ENCODE data around the gene CTIF. TPM values are rescaled to one million over a fixed set of nuclear protein-coding genes. Genes with fewer than 3 reads are reported as not detected.

Gene CTIF
- total RNA-seq, 1 donor from 2014 or later = 48.5 TPM

GRCh38 chr18:48563027-48563426 lies 24.2 kb downstream of the CTIF start:
- H3K9me3 Mint-ChIP-seq = peaks cover 7% of the 10 kb centered on the region
- no peak overlapping the region for H3K4me3 Mint-ChIP-seq
- H3K36me3 Mint-ChIP-seq = peaks cover 6% of the 10 kb centered on the region
- peak overlapping the region; percentile 53 for H3K27ac Mint-ChIP-seq
- TF ChIP-seq, protein P1, sequence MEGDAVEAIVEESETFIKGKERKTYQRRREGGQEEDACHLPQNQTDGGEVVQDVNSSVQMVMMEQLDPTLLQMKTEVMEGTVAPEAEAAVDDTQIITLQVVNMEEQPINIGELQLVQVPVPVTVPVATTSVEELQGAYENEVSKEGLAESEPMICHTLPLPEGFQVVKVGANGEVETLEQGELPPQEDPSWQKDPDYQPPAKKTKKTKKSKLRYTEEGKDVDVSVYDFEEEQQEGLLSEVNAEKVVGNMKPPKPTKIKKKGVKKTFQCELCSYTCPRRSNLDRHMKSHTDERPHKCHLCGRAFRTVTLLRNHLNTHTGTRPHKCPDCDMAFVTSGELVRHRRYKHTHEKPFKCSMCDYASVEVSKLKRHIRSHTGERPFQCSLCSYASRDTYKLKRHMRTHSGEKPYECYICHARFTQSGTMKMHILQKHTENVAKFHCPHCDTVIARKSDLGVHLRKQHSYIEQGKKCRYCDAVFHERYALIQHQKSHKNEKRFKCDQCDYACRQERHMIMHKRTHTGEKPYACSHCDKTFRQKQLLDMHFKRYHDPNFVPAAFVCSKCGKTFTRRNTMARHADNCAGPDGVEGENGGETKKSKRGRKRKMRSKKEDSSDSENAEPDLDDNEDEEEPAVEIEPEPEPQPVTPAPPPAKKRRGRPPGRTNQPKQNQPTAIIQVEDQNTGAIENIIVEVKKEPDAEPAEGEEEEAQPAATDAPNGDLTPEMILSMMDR (conservative IDR thresholded peaks at IDR 0.05) = no peak
- peaks cover 39% of the 10 kb centered on the region for H3K4me1 Mint-ChIP-seq (ENCODE audit: unreplicated experiment)
- no peak for DNase-seq (ENCODE audit: extremely low spot score, unreplicated experiment)
- no peaks in the 10 kb centered on the region for H3K27me3 Mint-ChIP-seq

GRCh38 chr18:48564139-48564538 lies 25.3 kb downstream of the CTIF start:
- H3K36me3 Mint-ChIP-seq = peaks cover 8% of the 10 kb centered on the region
- H3K27me3 Mint-ChIP-seq = no peaks in the 10 kb centered on the region
- TF ChIP-seq, protein P1 (conservative IDR thresholded peaks at IDR 0.05) = no peak
- H3K4me3 Mint-ChIP-seq = no peak overlapping the region
- peaks cover 40% of the 10 kb centered on the region for H3K4me1 Mint-ChIP-seq (ENCODE audit: unreplicated experiment)
- H3K9me3 Mint-ChIP-seq = peaks cover 9% of the 10 kb centered on the region
- DNase-seq (ENCODE audit: extremely low spot score, unreplicated experiment) = no peak
- peak overlapping the region; percentile 16 for H3K27ac Mint-ChIP-seq

- H3K36me3 Mint-ChIP-seq = peaks cover 8% of the 10 kb centered on the region
- TF ChIP-seq, protein P1 (conservative IDR thresholded peaks at IDR 0.05) = no peak
- H3K4me1 Mint-ChIP-seq (ENCODE audit: unreplicated experiment) = peaks cover 48% of the 10 kb centered on the region
- DNase-seq (ENCODE audit: extremely low spot score, unreplicated experiment) = no peak
- H3K4me3 Mint-ChIP-seq = no peak overlapping the region
- peaks cover 5% of the 10 kb centered on the region for H3K9me3 Mint-ChIP-seq
- no peak overlapping the region for H3K27ac Mint-ChIP-seq
- no peaks in the 10 kb centered on the region for H3K27me3 Mint-ChIP-seq
These were observed 26.3 kb downstream of the CTIF start for GRCh38 chr18:48565105-48565504.

DNA sequence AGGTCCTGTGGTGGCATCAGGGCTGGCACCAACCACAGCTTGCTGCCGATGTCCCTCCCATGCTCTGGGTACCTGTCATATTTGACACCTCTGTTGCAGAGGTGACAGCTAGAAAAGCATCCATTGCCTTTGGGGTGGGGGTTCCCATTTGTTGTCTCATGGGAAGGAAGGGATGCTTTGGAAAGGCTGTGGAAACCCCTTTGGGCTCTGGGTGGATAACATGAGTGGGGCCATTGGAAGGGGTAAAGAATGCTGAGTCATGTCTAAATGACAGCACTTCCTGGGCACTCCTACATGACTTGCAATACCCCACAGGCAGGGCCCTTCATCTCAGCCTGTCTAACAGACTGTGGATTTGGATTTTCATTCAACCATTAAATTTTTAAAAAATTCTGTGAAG lies 27.8 kb downstream of the CTIF start:
- Mint-ChIP-seq H3K27me3 (no peaks in the 10 kb centered on the region), H3K27ac (peak overlapping the region; percentile 39), H3K36me3 (peaks cover 8% of the 10 kb centered on the region), H3K4me1 (ENCODE audit: unreplicated experiment) (peaks cover 54% of the 10 kb centered on the region), H3K9me3 (peaks cover 5% of the 10 kb centered on the region), H3K4me3 (no peak overlapping the region)
- TF ChIP-seq, protein P1 (conservative IDR thresholded peaks at IDR 0.05) = no peak
- DNase-seq (ENCODE audit: extremely low spot score, unreplicated experiment) = no peak

DNA sequence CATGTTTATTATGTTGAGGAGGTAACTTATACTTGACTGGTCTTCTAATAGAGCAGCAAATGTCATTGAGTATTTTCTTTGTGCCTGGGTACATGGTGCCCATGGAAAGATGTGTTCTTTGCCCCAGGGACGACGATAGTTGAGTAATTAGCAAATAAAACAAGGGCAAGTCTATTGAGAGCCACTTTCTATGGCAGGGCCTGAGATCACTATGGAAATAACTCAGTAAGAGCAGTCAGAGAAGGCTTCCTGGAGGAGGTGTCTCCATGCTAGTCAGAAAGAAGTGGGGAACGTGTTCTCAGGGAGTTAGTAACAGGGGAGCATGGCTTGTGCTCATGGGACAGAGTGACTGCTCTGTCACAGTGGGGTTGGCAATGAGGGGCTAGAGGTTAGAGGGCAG lies 28.6 kb downstream of the CTIF start:
- Mint-ChIP-seq H3K27me3 (no peaks in the 10 kb centered on the region), H3K9me3 (peaks cover 5% of the 10 kb centered on the region), H3K27ac (peak overlapping the region; percentile 85), H3K4me3 (peak overlapping the region; percentile 57), H3K36me3 (peaks cover 8% of the 10 kb centered on the region), H3K4me1 (ENCODE audit: unreplicated experiment) (peaks cover 51% of the 10 kb centered on the region)
- TF ChIP-seq, protein P1 (conservative IDR thresholded peaks at IDR 0.05) = no peak
- DNase-seq (ENCODE audit: extremely low spot score, unreplicated experiment) = no peak
